ENCODE data around the gene CCDC159. TPM values are rescaled to one million over a fixed set of nuclear protein-coding genes. Genes with fewer than 3 reads are reported as not detected.

CCDC159 gene
- total RNA-seq, 1 experiment from 2014 or later: 5.1 TPM

GRCh38 chr19:11390359-11390758, 44.0 kb downstream of the CCDC159 start:
- no peak for DNase-seq (ENCODE audit: low spot score)

- DNase-seq (ENCODE audit: low spot score): no peak
These were observed 44.8 kb downstream of the CCDC159 start for GRCh38 chr19:11390933-11391680.

DNA sequence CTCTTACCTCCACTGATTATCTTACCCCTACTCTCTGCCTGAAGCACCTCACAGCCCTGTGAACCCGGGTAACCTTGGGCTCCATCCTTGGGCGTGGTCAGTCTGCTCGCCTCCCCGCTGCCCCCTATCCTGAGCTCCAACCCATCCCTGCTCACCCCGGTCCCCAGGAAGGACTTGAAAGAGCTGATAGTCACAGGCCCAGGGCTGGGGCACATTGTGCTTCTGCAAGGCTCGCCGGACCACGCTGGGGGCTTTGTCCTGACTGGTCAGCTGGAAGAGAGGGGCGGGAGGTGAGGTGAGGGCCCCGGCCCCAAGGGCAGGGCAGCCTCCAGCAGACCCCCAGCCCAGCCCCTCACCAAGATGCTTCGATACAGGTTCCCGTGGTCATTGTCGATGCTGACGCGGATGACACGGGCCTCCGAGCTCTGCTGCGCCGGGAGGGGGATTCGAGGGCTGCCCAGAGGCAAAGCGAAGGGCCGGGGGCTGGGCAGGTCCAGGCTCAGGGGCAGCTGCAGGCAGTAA, 50.8 kb downstream of the CCDC159 start:
- DNase-seq (ENCODE audit: low spot score): no peak

DNA sequence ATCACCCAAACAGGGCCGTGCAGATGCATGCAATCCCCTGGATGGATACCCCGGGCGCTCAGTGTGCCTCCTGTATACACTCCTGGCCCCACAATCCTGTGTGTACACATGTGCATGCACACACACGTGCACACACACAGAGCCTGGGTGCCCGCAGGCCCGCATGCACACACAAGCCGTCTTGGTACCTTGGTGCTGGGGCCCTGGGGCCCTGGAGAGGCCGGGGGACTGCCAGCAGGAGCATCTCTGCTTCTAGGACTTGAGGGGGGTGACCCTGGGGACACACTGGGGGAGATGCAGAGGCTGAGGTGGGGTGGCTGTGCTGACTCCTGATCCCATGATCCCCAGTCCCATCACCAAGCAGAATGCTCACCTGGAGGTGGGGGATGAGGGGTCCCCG, 53.3 kb downstream of the CCDC159 start:
- DNase-seq (ENCODE audit: low spot score): no peak

GRCh38 chr19:11400798-11401197, 54.5 kb downstream of the CCDC159 start:
- DNase-seq (ENCODE audit: low spot score): no peak

- no peak for DNase-seq (ENCODE audit: low spot score)
These were observed 55.7 kb downstream of the CCDC159 start for GRCh38 chr19:11401808-11402543.

Other genes with a start within 250 kb of the CCDC159 start
- gene SPC24, start 190.7 kb upstream of the CCDC159 start, total RNA-seq (2014; rRNA removed; shearing (Covaris generic)): 32.6 and 37.8 TPM in 2 replicates
- gene KANK2, start 149.0 kb upstream of the CCDC159 start, total RNA-seq (2014; rRNA removed; shearing (Covaris generic)): 63.8 and 79.8 TPM in 2 replicates
- gene ANGPTL8, start 106.9 kb upstream of the CCDC159 start, total RNA-seq (2014; rRNA removed; shearing (Covaris generic)): not detected in 2 replicates
- gene DOCK6, start 84.0 kb upstream of the CCDC159 start, total RNA-seq (2014; rRNA removed; shearing (Covaris generic)): 3.3 and 3.9 TPM in 2 replicates
- not detected in 2 replicates for gene TSPAN16, start 50.4 kb upstream of the CCDC159 start, total RNA-seq (2014; rRNA removed; shearing (Covaris generic))
- gene RAB3D, start 6.9 kb upstream of the CCDC159 start, total RNA-seq (2014; rRNA removed; shearing (Covaris generic)): 0.37 TPM in 1 of 2 replicates, not detected in the other
- gene TMEM205, start 251 bp upstream of the CCDC159 start, total RNA-seq (2014; rRNA removed; shearing (Covaris generic)): 74.7 and 139 TPM in 2 replicates
- 10.7 and 12.7 TPM in 2 replicates for gene PLPPR2, start 8.9 kb downstream of the CCDC159 start, total RNA-seq (2014; rRNA removed; shearing (Covaris generic))
- gene SWSAP1, start 28.1 kb downstream of the CCDC159 start, total RNA-seq (2014; rRNA removed; shearing (Covaris generic)): 0.45 and 1.0 TPM in 2 replicates
- gene EPOR, start 37.8 kb downstream of the CCDC159 start, total RNA-seq (2014; rRNA removed; shearing (Covaris generic)): 3.0 and 5.4 TPM in 2 replicates
- gene RGL3, start 72.8 kb downstream of the CCDC159 start, total RNA-seq (2014; rRNA removed; shearing (Covaris generic)): 0.14 TPM in 1 of 2 replicates, not detected in the other
- 0.99 and 1.7 TPM in 2 replicates for gene ODAD3, start 88.6 kb downstream of the CCDC159 start, total RNA-seq (2014; rRNA removed; shearing (Covaris generic))
- gene PRKCSH, start 89.1 kb downstream of the CCDC159 start, total RNA-seq (2014; rRNA removed; shearing (Covaris generic)): 40.7 and 54.9 TPM in 2 replicates
- gene ELAVL3, start 134.5 kb downstream of the CCDC159 start, total RNA-seq (2014; rRNA removed; shearing (Covaris generic)): not detected in 2 replicates
- 4.6 and 9.8 TPM in 2 replicates for gene ZNF653, start 159.3 kb downstream of the CCDC159 start, total RNA-seq (2014; rRNA removed; shearing (Covaris generic))
- 43.0 and 47.5 TPM in 2 replicates for gene ECSIT, start 182.6 kb downstream of the CCDC159 start, total RNA-seq (2014; rRNA removed; shearing (Covaris generic))
- 0.21 and 0.25 TPM in 2 replicates for gene CNN1, start 192.3 kb downstream of the CCDC159 start, total RNA-seq (2014; rRNA removed; shearing (Covaris generic))
- gene ELOF1, start 212.7 kb downstream of the CCDC159 start, total RNA-seq (2014; rRNA removed; shearing (Covaris generic)): 72.7 and 85.3 TPM in 2 replicates
- gene ACP5, start 231.1 kb downstream of the CCDC159 start, total RNA-seq (2014; rRNA removed; shearing (Covaris generic)): 8.2 and 10.4 TPM in 2 replicates

Measured in H4 (cell line).